Measurements from ENCODE around the gene ICAM2.

Gene ICAM2

GRCh38 chr17:63956296-63956920 lies 64.0 kb downstream of the ICAM2 start:
- Histone ChIP-seq H3K27me3 (ENCODE audit: insufficient read depth, low read length, poor library complexity, severe bottlenecking) (no peaks in the 10 kb centered on the region), H3K36me3 (ENCODE audit: insufficient read depth, low read length) (no peaks in the 10 kb centered on the region), H4K20me1 (ENCODE audit: insufficient read depth, low read length, poor library complexity, severe bottlenecking) (no peaks in the 10 kb centered on the region), H3K4me2 (ENCODE audit: low read depth, low read length, poor library complexity, severe bottlenecking) (no peak overlapping the region), H3F3A (ENCODE audit: low read depth) (peaks cover 9% of the 10 kb centered on the region; the same call in 1 of the 2 replicates), H3K9ac (ENCODE audit: low read depth, low read length, poor library complexity, severe bottlenecking) (peak overlapping the region; percentile 76), H3K4me3 (ENCODE audit: low read length, poor library complexity, severe bottlenecking) (no peak overlapping the region), H3K4me1 (ENCODE audit: insufficient read depth, low read length, poor library complexity, severe bottlenecking) (peaks cover 53% of the 10 kb centered on the region), H3K9me3 (ENCODE audit: insufficient read depth, low read depth, low read length) (no peaks in the 10 kb centered on the region), H2AFZ (ENCODE audit: low read length) (no peak overlapping the region), H3K79me2 (ENCODE audit: insufficient read depth, low read length) (no peaks in the 10 kb centered on the region), H3K9me2 (replicated peaks; ENCODE audit: low read depth, low read length) (no peaks in the 10 kb centered on the region)
- TF ChIP-seq EZH2phosphoT487 (IDR thresholded peaks at IDR 0.05; ENCODE audit: borderline replicate concordance) (no peak), CTCF (conservative IDR thresholded peaks at IDR 0.05; ENCODE audit: low read length) (no peak)

GRCh38 chr17:63955791-63956190 lies 64.6 kb downstream of the ICAM2 start:
- Histone ChIP-seq H3K9ac (ENCODE audit: low read depth, low read length, poor library complexity, severe bottlenecking) (peak overlapping the region; percentile 76), H2AFZ (ENCODE audit: low read length) (no peak overlapping the region), H3K79me2 (ENCODE audit: insufficient read depth, low read length) (no peaks in the 10 kb centered on the region), H3K4me2 (ENCODE audit: low read depth, low read length, poor library complexity, severe bottlenecking) (no peak overlapping the region), H4K20me1 (ENCODE audit: insufficient read depth, low read length, poor library complexity, severe bottlenecking) (no peaks in the 10 kb centered on the region), H3K9me3 (ENCODE audit: insufficient read depth, low read depth, low read length) (no peaks in the 10 kb centered on the region), H3K27me3 (ENCODE audit: insufficient read depth, low read length, poor library complexity, severe bottlenecking) (no peaks in the 10 kb centered on the region), H3K4me3 (ENCODE audit: low read length, poor library complexity, severe bottlenecking) (no peak overlapping the region), H3F3A (ENCODE audit: low read depth) (peaks cover 9% of the 10 kb centered on the region; the same call in 1 of the 2 replicates), H3K36me3 (ENCODE audit: insufficient read depth, low read length) (no peaks in the 10 kb centered on the region), H3K4me1 (ENCODE audit: insufficient read depth, low read length, poor library complexity, severe bottlenecking) (peaks cover 58% of the 10 kb centered on the region), H3K9me2 (replicated peaks; ENCODE audit: low read depth, low read length) (no peaks in the 10 kb centered on the region)
- TF ChIP-seq EZH2phosphoT487 (IDR thresholded peaks at IDR 0.05; ENCODE audit: borderline replicate concordance): no peak
- no peak for TF ChIP-seq CTCF (conservative IDR thresholded peaks at IDR 0.05; ENCODE audit: low read length)

GRCh38 chr17:63955232-63955631 lies 65.2 kb downstream of the ICAM2 start:
- Histone ChIP-seq H3F3A (ENCODE audit: low read depth) (peaks cover 9% of the 10 kb centered on the region; the same call in 1 of the 2 replicates), H2AFZ (ENCODE audit: low read length) (no peak overlapping the region), H4K20me1 (ENCODE audit: insufficient read depth, low read length, poor library complexity, severe bottlenecking) (no peaks in the 10 kb centered on the region), H3K9me2 (replicated peaks; ENCODE audit: low read depth, low read length) (no peaks in the 10 kb centered on the region), H3K36me3 (ENCODE audit: insufficient read depth, low read length) (no peaks in the 10 kb centered on the region), H3K4me2 (ENCODE audit: low read depth, low read length, poor library complexity, severe bottlenecking) (peak overlapping the region; percentile 69), H3K79me2 (ENCODE audit: insufficient read depth, low read length) (no peaks in the 10 kb centered on the region), H3K4me1 (ENCODE audit: insufficient read depth, low read length, poor library complexity, severe bottlenecking) (peaks cover 63% of the 10 kb centered on the region), H3K27me3 (ENCODE audit: insufficient read depth, low read length, poor library complexity, severe bottlenecking) (no peaks in the 10 kb centered on the region), H3K4me3 (ENCODE audit: low read length, poor library complexity, severe bottlenecking) (no peak overlapping the region), H3K9ac (ENCODE audit: low read depth, low read length, poor library complexity, severe bottlenecking) (peak overlapping the region; percentile 76), H3K9me3 (ENCODE audit: insufficient read depth, low read depth, low read length) (no peaks in the 10 kb centered on the region)
- peak; percentile 4; the same call in 1 of the 2 replicates for TF ChIP-seq CTCF (conservative IDR thresholded peaks at IDR 0.05; ENCODE audit: low read length)
- no peak for TF ChIP-seq EZH2phosphoT487 (IDR thresholded peaks at IDR 0.05; ENCODE audit: borderline replicate concordance)

Data from Loucy (cell line).